Neural progenitor cell (in vitro differentiated cells): ENCODE results near the gene IGFL3.

Experiments
- CTCF ChIP-seq: fragments of 200-600 bp; sonication (generic); IDR thresholded peaks from 2 replicates; pipeline ENCODE4 v1.5.1; 2017; ENCODE audit warnings: antibody characterized with exemption, mild to moderate bottlenecking
- EZH2phosphoT487 ChIP-seq: fragments of 200-600 bp; sonication (generic); IDR thresholded peaks from 2 replicates; pipeline ENCODE4 v1.6.1; 2017; ENCODE audit warnings: antibody characterized with exemption

- TF ChIP-seq CTCF (no peak), EZH2phosphoT487 (no peak)
Measured at GRCh38 chr19:46073268-46073922, 51.1 kb downstream of the IGFL3 start.
